ENCODE data around the gene WASF3. TPM values are rescaled to one million over a fixed set of nuclear protein-coding genes. Genes with fewer than 3 reads are reported as not detected.

Gene WASF3
- total and polyA plus RNA-seq, 10 of the 15 experiments (the other 5 are each of a cell fraction or from before 2014, with no cell fraction given): under 0.01 to 0.10 (median 0.01) TPM; not detected in 7

DNA sequence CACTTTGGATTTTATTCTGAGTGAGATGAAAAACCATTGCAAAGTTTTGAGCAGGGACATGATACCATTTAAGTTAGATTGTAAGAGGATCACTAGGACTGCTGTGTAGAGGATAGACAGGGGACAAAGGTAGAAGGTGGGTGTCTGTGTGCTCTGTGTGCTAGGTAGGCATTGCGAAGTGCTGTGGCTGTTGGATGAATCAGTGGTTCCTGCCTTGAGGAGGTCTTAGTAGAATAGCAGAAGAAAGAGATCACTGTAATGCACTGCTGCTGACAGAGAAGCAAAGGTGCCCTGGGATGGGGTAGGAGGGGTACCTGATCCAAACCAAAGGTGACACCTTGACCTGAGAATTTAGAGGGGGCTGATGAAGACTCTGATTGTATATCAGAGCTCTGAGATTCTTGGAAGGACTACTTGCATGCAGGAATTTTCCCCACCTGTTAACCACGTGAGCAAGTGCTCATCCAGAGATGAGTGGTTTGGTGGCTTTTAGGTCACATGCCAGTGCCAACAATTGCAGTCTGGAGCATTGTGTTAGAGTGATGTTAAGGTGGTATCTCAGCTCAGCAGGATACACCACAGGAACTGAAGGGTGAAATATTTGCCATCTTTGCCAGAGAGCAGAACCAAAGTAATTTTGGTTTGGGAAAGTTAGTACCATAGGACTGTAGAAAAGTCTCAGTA lies 10.8 kb downstream of the WASF3 start (continued):
- TF ChIP-seq, protein P1, sequence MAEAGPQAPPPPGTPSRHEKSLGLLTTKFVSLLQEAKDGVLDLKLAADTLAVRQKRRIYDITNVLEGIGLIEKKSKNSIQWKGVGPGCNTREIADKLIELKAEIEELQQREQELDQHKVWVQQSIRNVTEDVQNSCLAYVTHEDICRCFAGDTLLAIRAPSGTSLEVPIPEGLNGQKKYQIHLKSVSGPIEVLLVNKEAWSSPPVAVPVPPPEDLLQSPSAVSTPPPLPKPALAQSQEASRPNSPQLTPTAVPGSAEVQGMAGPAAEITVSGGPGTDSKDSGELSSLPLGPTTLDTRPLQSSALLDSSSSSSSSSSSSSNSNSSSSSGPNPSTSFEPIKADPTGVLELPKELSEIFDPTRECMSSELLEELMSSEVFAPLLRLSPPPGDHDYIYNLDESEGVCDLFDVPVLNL (IDR thresholded peaks at IDR 0.05; ENCODE audit: low read depth, low read length): no peak
- TF ChIP-seq NFYB (IDR thresholded peaks at IDR 0.05; ENCODE audit: insufficient read depth, low read depth, low read length) (no peak), MEF2B (IDR thresholded peaks at IDR 0.05; ENCODE audit: partially characterized antibody, poor library complexity, severe bottlenecking) (no peak)

DNA sequence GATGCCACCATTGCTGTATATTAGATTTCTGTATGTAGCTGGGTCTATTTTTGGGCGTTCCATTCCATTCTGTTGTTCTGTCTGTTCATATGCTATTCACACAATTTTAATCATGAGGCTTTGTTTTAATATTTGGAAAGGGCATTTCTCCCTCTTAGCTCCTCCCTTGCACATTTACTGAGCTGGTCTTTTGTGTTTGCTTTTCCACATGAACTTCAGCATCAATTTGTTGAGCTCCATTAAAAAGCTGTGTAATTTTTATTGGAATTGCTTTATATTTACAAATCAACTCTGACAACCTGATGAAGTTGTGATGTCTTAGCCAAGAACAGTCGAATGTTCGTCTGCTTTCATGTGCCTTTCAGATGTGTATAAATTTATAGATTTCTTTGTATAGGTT lies 14.0 kb downstream of the WASF3 start:
- Histone ChIP-seq H3K4me3 (no peak overlapping the region), H3K79me2 (ENCODE audit: control insufficient read depth, insufficient read depth, low read length) (no peaks in the 10 kb centered on the region), H2AFZ (ENCODE audit: control insufficient read depth, low read depth, low read length) (no peak overlapping the region), H4K20me1 (ENCODE audit: control insufficient read depth, insufficient read depth) (no peaks in the 10 kb centered on the region), H3K9ac (ENCODE audit: control insufficient read depth, insufficient read depth, low read length) (no peak overlapping the region), H3K9me3 (replicated peaks; ENCODE audit: control insufficient read depth, insufficient read depth, low read length) (no peaks in the 10 kb centered on the region), H3K27me3 (replicated peaks in 1 of 2; ENCODE audit: control insufficient read depth in 2 of 2, insufficient read depth in 2 of 2, low read length in 1 of 2) (no peaks in the 10 kb centered on the region), H3K27ac (ENCODE audit: control insufficient read depth, insufficient read depth) (no peak overlapping the region), H3K4me1 (ENCODE audit: control insufficient read depth, insufficient read depth, low read length) (no peaks in the 10 kb centered on the region), H3K36me3 (ENCODE audit: control insufficient read depth in 2 of 2, insufficient read depth in 2 of 2, low read length in 1 of 2) (no peaks in the 10 kb centered on the region), H3K4me2 (ENCODE audit: control insufficient read depth, insufficient read depth) (no peak overlapping the region)
- SMC1A ChIA-PET (ENCODE audit: uncharacterized antibody, unreplicated experiment): no interaction called here
- CTCF ChIA-PET: no interaction called here
- POLR2A ChIA-PET: no interaction called here
- no peak for ATAC-seq
- 0% methylated on average over 3 of the region's 3 CpGs for WGBS (ENCODE audit: insufficient coverage, insufficient replicate concordance, low lambda C conversion rate, missing lambda C conversion rate)
- intact Hi-C loops (cut with micrococcal nuclease; ENCODE audit: unreplicated experiment) (no loop called here), in situ Hi-C loops (cut with MboI) (no loop called here)
- FAIRE-seq: no peak
- RAD21 ChIA-PET (ENCODE audit: unreplicated experiment): no interaction called here
- no TSS peak for BruUV-seq (replicated peaks)
- DNase-seq (ENCODE audit: low read depth, low spot score): no peak
- TF ChIP-seq, protein P2, sequence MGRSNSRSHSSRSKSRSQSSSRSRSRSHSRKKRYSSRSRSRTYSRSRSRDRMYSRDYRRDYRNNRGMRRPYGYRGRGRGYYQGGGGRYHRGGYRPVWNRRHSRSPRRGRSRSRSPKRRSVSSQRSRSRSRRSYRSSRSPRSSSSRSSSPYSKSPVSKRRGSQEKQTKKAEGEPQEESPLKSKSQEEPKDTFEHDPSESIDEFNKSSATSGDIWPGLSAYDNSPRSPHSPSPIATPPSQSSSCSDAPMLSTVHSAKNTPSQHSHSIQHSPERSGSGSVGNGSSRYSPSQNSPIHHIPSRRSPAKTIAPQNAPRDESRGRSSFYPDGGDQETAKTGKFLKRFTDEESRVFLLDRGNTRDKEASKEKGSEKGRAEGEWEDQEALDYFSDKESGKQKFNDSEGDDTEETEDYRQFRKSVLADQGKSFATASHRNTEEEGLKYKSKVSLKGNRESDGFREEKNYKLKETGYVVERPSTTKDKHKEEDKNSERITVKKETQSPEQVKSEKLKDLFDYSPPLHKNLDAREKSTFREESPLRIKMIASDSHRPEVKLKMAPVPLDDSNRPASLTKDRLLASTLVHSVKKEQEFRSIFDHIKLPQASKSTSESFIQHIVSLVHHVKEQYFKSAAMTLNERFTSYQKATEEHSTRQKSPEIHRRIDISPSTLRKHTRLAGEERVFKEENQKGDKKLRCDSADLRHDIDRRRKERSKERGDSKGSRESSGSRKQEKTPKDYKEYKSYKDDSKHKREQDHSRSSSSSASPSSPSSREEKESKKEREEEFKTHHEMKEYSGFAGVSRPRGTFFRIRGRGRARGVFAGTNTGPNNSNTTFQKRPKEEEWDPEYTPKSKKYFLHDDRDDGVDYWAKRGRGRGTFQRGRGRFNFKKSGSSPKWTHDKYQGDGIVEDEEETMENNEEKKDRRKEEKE (IDR thresholded peaks at IDR 0.05): no peak
- TF ChIP-seq, protein P3, sequence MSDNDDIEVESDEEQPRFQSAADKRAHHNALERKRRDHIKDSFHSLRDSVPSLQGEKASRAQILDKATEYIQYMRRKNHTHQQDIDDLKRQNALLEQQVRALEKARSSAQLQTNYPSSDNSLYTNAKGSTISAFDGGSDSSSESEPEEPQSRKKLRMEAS (IDR thresholded peaks at IDR 0.05; ENCODE audit: low read depth, low read length): no peak
- TF ChIP-seq, protein P4, sequence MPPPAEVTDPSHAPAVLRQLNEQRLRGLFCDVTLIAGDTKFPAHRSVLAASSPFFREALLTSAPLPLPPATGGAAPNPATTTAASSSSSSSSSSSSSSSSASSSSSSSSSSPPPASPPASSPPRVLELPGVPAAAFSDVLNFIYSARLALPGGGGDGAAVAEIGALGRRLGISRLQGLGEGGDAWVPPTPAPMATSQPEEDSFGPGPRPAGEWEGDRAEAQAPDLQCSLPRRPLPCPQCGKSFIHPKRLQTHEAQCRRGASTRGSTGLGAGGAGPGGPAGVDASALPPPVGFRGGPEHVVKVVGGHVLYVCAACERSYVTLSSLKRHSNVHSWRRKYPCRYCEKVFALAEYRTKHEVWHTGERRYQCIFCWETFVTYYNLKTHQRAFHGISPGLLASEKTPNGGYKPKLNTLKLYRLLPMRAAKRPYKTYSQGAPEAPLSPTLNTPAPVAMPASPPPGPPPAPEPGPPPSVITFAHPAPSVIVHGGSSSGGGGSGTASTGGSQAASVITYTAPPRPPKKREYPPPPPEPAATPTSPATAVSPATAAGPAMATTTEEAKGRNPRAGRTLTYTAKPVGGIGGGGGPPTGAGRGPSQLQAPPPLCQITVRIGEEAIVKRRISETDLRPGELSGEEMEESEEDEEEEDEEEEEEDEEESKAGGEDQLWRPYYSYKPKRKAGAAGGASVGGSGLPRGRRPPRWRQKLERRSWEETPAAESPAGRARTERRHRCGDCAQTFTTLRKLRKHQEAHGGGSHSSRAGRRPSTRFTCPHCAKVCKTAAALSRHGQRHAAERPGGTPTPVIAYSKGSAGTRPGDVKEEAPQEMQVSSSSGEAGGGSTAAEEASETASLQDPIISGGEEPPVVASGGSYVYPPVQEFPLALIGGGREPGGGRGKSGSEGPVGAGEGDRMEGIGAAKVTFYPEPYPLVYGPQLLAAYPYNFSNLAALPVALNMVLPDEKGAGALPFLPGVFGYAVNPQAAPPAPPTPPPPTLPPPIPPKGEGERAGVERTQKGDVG (CRISPR knock-in tag; IDR thresholded peaks at IDR 0.05): no peak
- TF ChIP-seq FOXK2 (IDR thresholded peaks at IDR 0.05): no peak
- no peak for TF ChIP-seq SP1 (IDR thresholded peaks at IDR 0.05; ENCODE audit: low read depth, low read length)
- TF ChIP-seq CHD2 (IDR thresholded peaks at IDR 0.05; ENCODE audit: borderline replicate concordance, low read depth, low read length): no peak
- no peak for TF ChIP-seq RCOR1 (conservative IDR thresholded peaks at IDR 0.05; ENCODE audit: low read depth, low read length)
- TF ChIP-seq SUZ12 (IDR thresholded peaks at IDR 0.05; ENCODE audit: unreplicated experiment): no peak
- TF ChIP-seq ESRRA (IDR thresholded peaks at IDR 0.05; ENCODE audit: low read length): no peak
